ENCODE data around the gene TBX1.

The TBX1 gene

GRCh38 chr22:19801340-19802000 lies 40.9 kb downstream of the TBX1 start:
- Histone ChIP-seq H3K36me3 (ENCODE audit: low read length) (no peaks in the 10 kb centered on the region), H3K4me3 (ENCODE audit: insufficient read depth, low read length, poor library complexity, severe bottlenecking) (no peak overlapping the region), H3F3A (ENCODE audit: insufficient read depth) (no peaks in the 10 kb centered on the region), H3K9ac (ENCODE audit: low read length) (no peak overlapping the region), H3K27ac (ENCODE audit: low read depth, low read length) (no peak overlapping the region), H4K20me1 (ENCODE audit: low read depth, low read length) (no peaks in the 10 kb centered on the region), H3K79me2 (ENCODE audit: insufficient read depth, low read length) (no peaks in the 10 kb centered on the region), H3K27me3 (ENCODE audit: low read length) (no peaks in the 10 kb centered on the region), H2AFZ (ENCODE audit: low read depth, low read length, severe bottlenecking) (no peak overlapping the region), H3K9me3 (ENCODE audit: insufficient read depth, low read length) (no peaks in the 10 kb centered on the region), H3K9me2 (replicated peaks; ENCODE audit: insufficient read depth, low read length) (no peaks in the 10 kb centered on the region), H3K4me2 (ENCODE audit: low read depth, low read length, poor library complexity, severe bottlenecking) (no peak overlapping the region)
- TF ChIP-seq CTCF (IDR thresholded peaks at IDR 0.05; ENCODE audit: insufficient read depth, low read length, poor library complexity, severe bottlenecking) (no peak), EZH2phosphoT487 (conservative IDR thresholded peaks at IDR 0.05; ENCODE audit: low read length) (no peak)

- TF ChIP-seq CTCF (IDR thresholded peaks at IDR 0.05; ENCODE audit: insufficient read depth, low read length, poor library complexity, severe bottlenecking), result no peak
- TF ChIP-seq EZH2phosphoT487 (conservative IDR thresholded peaks at IDR 0.05; ENCODE audit: low read length), result no peak
- H3K9me3 ChIP-seq (ENCODE audit: insufficient read depth, low read length), result no peaks in the 10 kb centered on the region
- no peaks in the 10 kb centered on the region for H3K9me2 ChIP-seq (replicated peaks; ENCODE audit: insufficient read depth, low read length)
- H3K9ac ChIP-seq (ENCODE audit: low read length), result no peak overlapping the region
- H3K27me3 ChIP-seq (ENCODE audit: low read length), result no peaks in the 10 kb centered on the region
- H3K4me3 ChIP-seq (ENCODE audit: insufficient read depth, low read length, poor library complexity, severe bottlenecking), result no peak overlapping the region
- no peaks in the 10 kb centered on the region for H3K36me3 ChIP-seq (ENCODE audit: low read length)
- H3K27ac ChIP-seq (ENCODE audit: low read depth, low read length), result no peak overlapping the region
- H3K4me2 ChIP-seq (ENCODE audit: low read depth, low read length, poor library complexity, severe bottlenecking), result no peak overlapping the region
- no peaks in the 10 kb centered on the region for H4K20me1 ChIP-seq (ENCODE audit: low read depth, low read length)
- no peaks in the 10 kb centered on the region for H3K79me2 ChIP-seq (ENCODE audit: insufficient read depth, low read length)
- no peaks in the 10 kb centered on the region for H3F3A ChIP-seq (ENCODE audit: insufficient read depth)
- H2AFZ ChIP-seq (ENCODE audit: low read depth, low read length, severe bottlenecking), result no peak overlapping the region
Observed at GRCh38 chr22:19802001-19802893, 41.7 kb downstream of the TBX1 start.

DNA sequence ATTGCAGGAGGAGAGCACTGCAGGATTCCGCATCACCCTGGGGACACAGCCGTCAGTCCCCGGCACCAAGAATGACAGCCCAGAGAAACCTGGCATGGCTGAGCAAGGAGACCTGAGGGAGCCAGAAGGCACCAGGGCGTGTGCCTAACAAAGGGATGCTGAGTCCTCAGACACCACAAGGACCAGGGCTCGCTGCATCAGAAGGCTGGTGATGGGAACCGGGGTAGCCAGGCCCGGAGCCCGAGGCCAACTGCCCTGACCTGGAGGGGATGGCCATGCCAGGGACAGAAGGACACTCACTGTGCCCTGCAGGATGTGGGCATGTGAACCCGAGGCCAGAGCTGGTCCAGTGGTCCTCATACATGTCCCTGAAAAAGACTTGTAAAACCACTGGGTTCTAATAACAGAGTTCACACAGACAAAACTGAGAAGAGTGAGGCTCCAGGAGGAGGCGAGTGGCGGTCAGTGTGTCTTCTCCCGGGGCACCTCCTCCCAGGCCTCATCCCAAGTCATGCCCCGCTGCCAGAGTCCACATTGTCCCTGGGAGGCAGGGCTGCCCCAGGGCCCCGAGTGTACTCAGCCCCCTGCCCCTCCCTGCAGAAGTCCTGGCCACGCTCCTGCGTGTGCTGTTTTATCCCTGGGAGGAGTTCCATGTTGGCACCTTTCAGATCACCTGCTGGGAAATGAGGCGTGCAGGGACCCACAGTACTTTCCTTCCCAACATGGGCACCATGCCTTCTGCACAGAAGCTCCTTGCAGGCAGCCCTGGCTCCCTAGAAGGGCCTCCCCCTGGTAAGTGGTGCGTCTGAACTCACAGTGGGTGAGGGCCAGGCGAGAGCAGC lies 42.5 kb downstream of the TBX1 start:
- Histone ChIP-seq H3K27me3 (ENCODE audit: low read length) (no peaks in the 10 kb centered on the region), H2AFZ (ENCODE audit: low read depth, low read length, severe bottlenecking) (no peak overlapping the region), H3K36me3 (ENCODE audit: low read length) (no peaks in the 10 kb centered on the region), H3K4me3 (ENCODE audit: insufficient read depth, low read length, poor library complexity, severe bottlenecking) (no peak overlapping the region), H3K9me2 (replicated peaks; ENCODE audit: insufficient read depth, low read length) (no peaks in the 10 kb centered on the region), H3F3A (ENCODE audit: insufficient read depth) (no peaks in the 10 kb centered on the region), H3K79me2 (ENCODE audit: insufficient read depth, low read length) (no peaks in the 10 kb centered on the region), H3K9me3 (ENCODE audit: insufficient read depth, low read length) (no peaks in the 10 kb centered on the region), H3K9ac (ENCODE audit: low read length) (no peak overlapping the region), H3K27ac (ENCODE audit: low read depth, low read length) (no peak overlapping the region), H3K4me2 (ENCODE audit: low read depth, low read length, poor library complexity, severe bottlenecking) (no peak overlapping the region), H4K20me1 (ENCODE audit: low read depth, low read length) (no peaks in the 10 kb centered on the region)
- TF ChIP-seq CTCF (IDR thresholded peaks at IDR 0.05; ENCODE audit: insufficient read depth, low read length, poor library complexity, severe bottlenecking), result no peak
- TF ChIP-seq EZH2phosphoT487 (conservative IDR thresholded peaks at IDR 0.05; ENCODE audit: low read length), result no peak
